ENCODE measurements around the gene DAGLB. TPM values are rescaled to one million over a fixed set of nuclear protein-coding genes. Genes with fewer than 3 reads are reported as not detected.
"Not testable (repeated sequence)": the region's sequence is repeated elsewhere in the genome, so short reads cannot be mapped to it uniquely, and the experiment has no call there.

Gene DAGLB
- total RNA-seq, 6 experiments from 2014 or later = 8.9 to 12.7 (median 11.7) TPM

- Histone ChIP-seq H3K4me1 (peaks cover 0 to 13% (median 0%) of the 10 kb centered on the region in 4 donors), H3K36me3 (peaks cover 0 to 56% (median 30%) of the 10 kb centered on the region in 4 donors), H3K27me3 (no peaks in the 10 kb centered on the region), H3K27ac (no peak overlapping the region), H3K9me3 (no peaks in the 10 kb centered on the region), H3K4me3 (no peak overlapping the region)
- ATAC-seq = no peak
- WGBS (ENCODE audit: insufficient coverage, low coverage, low lambda C conversion rate, missing lambda C conversion rate) = 93% methylated on average over 3 of the region's 4 CpGs
- intact Hi-C loops (cut with DNase I) = no loop called here
- TF ChIP-seq, protein P1, sequence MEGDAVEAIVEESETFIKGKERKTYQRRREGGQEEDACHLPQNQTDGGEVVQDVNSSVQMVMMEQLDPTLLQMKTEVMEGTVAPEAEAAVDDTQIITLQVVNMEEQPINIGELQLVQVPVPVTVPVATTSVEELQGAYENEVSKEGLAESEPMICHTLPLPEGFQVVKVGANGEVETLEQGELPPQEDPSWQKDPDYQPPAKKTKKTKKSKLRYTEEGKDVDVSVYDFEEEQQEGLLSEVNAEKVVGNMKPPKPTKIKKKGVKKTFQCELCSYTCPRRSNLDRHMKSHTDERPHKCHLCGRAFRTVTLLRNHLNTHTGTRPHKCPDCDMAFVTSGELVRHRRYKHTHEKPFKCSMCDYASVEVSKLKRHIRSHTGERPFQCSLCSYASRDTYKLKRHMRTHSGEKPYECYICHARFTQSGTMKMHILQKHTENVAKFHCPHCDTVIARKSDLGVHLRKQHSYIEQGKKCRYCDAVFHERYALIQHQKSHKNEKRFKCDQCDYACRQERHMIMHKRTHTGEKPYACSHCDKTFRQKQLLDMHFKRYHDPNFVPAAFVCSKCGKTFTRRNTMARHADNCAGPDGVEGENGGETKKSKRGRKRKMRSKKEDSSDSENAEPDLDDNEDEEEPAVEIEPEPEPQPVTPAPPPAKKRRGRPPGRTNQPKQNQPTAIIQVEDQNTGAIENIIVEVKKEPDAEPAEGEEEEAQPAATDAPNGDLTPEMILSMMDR (IDR thresholded peaks at IDR 0.05) = no peak
- TF ChIP-seq POLR2A (IDR thresholded peaks at IDR 0.05) = no peak
- no peak for DNase-seq
Measured at GRCh38 chr7:6461946-6462550, 14.3 kb upstream of the DAGLB start.

GRCh38 chr7:6460990-6461584, 13.3 kb upstream of the DAGLB start:
- Histone ChIP-seq H3K4me3 (no peak overlapping the region), H3K36me3 (peaks cover 0 to 47% (median 24%) of the 10 kb centered on the region in 4 donors), H3K4me1 (peaks cover 0 to 13% (median 0%) of the 10 kb centered on the region in 4 donors), H3K27me3 (no peaks in the 10 kb centered on the region), H3K9me3 (no peaks in the 10 kb centered on the region), H3K27ac (peak overlapping the region in 1 of 3 donors; percentile 48)
- TF ChIP-seq, protein P1 (IDR thresholded peaks at IDR 0.05) = no peak
- no peak for TF ChIP-seq POLR2A (IDR thresholded peaks at IDR 0.05)
- ATAC-seq = peak in 1 of 4 donors; percentile 31
- intact Hi-C loops (cut with DNase I) = no loop called here
- 87% methylated on average over 11 of the region's 11 CpGs for WGBS (ENCODE audit: insufficient coverage, low coverage, low lambda C conversion rate, missing lambda C conversion rate)
- no peak for DNase-seq

- ATAC-seq (peak; percentile 59 to 78 (median 62)), DNase-seq (peak in 1 of 3 donors; percentile 62)
- intact Hi-C loops (cut with DNase I) = no loop called here
- peaks cover 0 to 13% (median 0%) of the 10 kb centered on the region in 4 donors for H3K4me1 ChIP-seq
- peak overlapping the region in 1 of 3 donors; percentile 48 for H3K27ac ChIP-seq
- no peaks in the 10 kb centered on the region for H3K27me3 ChIP-seq
- WGBS (ENCODE audit: insufficient coverage, low coverage, low lambda C conversion rate, missing lambda C conversion rate) = 31% methylated on average over 6 of the region's 6 CpGs
- H3K36me3 ChIP-seq = peaks cover 0 to 39% (median 17%) of the 10 kb centered on the region in 4 donors
- no peak overlapping the region for H3K4me3 ChIP-seq
- TF ChIP-seq, protein P1 (IDR thresholded peaks at IDR 0.05) = no peak
- no peak for TF ChIP-seq POLR2A (IDR thresholded peaks at IDR 0.05)
- H3K9me3 ChIP-seq = no peaks in the 10 kb centered on the region
Measured at GRCh38 chr7:6460303-6460702, 12.5 kb upstream of the DAGLB start.

- ATAC-seq; DNase-seq; intact Hi-C loops (cut with DNase I); H3K27ac ChIP-seq; H3K27me3 ChIP-seq; H3K4me3 ChIP-seq; H3K9me3 ChIP-seq: not testable (repeated sequence)
- peaks cover 0 to 30% (median 13%) of the 10 kb centered on the region in 4 donors for H3K36me3 ChIP-seq
- peaks cover 0 to 13% (median 0%) of the 10 kb centered on the region in 4 donors for H3K4me1 ChIP-seq
- WGBS (ENCODE audit: insufficient coverage, low coverage, low lambda C conversion rate, missing lambda C conversion rate) = 60% methylated on average over 1 of the region's 3 CpGs
Measured at GRCh38 chr7:6458676-6459075, 10.9 kb upstream of the DAGLB start.

DNA sequence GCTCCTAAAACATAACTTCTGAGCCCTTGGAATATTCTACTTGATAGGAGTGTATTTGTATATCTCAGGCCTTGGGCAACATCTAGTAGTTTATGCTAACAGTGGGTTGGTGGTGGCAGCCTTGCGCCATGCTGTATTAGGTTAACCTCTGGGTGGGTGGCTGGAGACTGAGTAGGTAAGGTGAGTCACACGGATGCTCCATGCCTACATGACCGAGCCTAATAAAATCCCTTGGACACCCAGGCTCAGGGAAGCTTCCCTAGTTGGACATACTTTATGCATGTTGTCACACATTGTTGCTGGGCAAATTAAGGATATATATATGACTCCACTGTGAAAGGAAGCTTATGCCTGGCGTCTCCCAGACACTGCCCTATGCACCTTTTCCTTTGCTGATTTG, 6.0 kb upstream of the DAGLB start:
- ATAC-seq (no peak), DNase-seq (no peak)
- no peaks in the 10 kb centered on the region for H3K27me3 ChIP-seq
- no peak overlapping the region for H3K4me3 ChIP-seq
- no peaks in the 10 kb centered on the region for H3K36me3 ChIP-seq
- no peak overlapping the region for H3K27ac ChIP-seq
- peaks cover 0 to 1% (median 0%) of the 10 kb centered on the region in 4 donors for H3K4me1 ChIP-seq
- no peaks in the 10 kb centered on the region for H3K9me3 ChIP-seq
- TF ChIP-seq POLR2A (IDR thresholded peaks at IDR 0.05) = no peak
- intact Hi-C loops (cut with DNase I) = no loop called here
- 66% methylated on average over 4 of the region's 4 CpGs for WGBS (ENCODE audit: insufficient coverage, low coverage, low lambda C conversion rate, missing lambda C conversion rate)

Data from right lobe of liver (tissue), 6 donors.